SJCRH30 (cell line): ENCODE results near the gene SESN1. TPM values are rescaled to one million over a fixed set of nuclear protein-coding genes. Genes with fewer than 3 reads are reported as not detected.

Experiments
- total RNA-seq: library from RNA; depleted of rRNA; stranded (reverse); fragments of >200 nt; shearing (Covaris generic); gene quantifications from 2 replicates; pipeline ENCODE4 v1.2.3, GENCODE V29; 2014; rRNA removed

SESN1 gene
- total RNA-seq, 1 experiment from 2014 or later, result 23.7 TPM

Other genes with a start within 250 kb of the SESN1 start
- gene ARMC2, start 246.4 kb downstream of the SESN1 start, total RNA-seq, result 3.5 and 3.8 TPM in 2 replicates
- gene CEP57L1, start 661 bp upstream of the SESN1 start, total RNA-seq, result 28.1 and 29.4 TPM in 2 replicates